Mammary epithelial cell (primary cell): Measurements from ENCODE around the gene ADAMTSL2.

Experiments
- CTCF ChIP-seq, 2 donors: IDR thresholded peaks in 1 of 2; conservative IDR thresholded peaks in 1 of 2; 2 replicates each; pipeline ENCODE4 v1.5.1; 2011 to 2012; ENCODE audit warnings: inconsistent platforms in 2 of 2, low read length in 2 of 2, mild to moderate bottlenecking in 2 of 2, control low read depth in 1 of 2, low read depth in 1 of 2; ENCODE audit not compliant: insufficient read depth in 1 of 2; ENCODE audit errors: extremely low read depth in 1 of 2
- EZH2 ChIP-seq: IDR thresholded peaks from 2 replicates; pipeline ENCODE4 v1.6.1; 2012; ENCODE audit warnings: low read length, inconsistent platforms, borderline replicate concordance

- no peak for TF ChIP-seq CTCF (conservative IDR thresholded peaks at IDR 0.05 in 1 of 2, IDR thresholded peaks at IDR 0.05 in 1 of 2; ENCODE audit: extremely low read depth in 1 of 2, insufficient read depth in 1 of 2, low read depth in 1 of 2, low read length in 2 of 2)
- TF ChIP-seq EZH2 = peak; percentile 27
These were observed 70.4 kb downstream of the ADAMTSL2 start for GRCh38 chr9:133604856-133605255.
